ENCODE measurements around the gene RIC1. TPM values are rescaled to one million over a fixed set of nuclear protein-coding genes. Genes with fewer than 3 reads are reported as not detected.

Gene RIC1
- total RNA-seq, 2 donors from 2014 or later = 44.5 to 49.4 TPM

DNA sequence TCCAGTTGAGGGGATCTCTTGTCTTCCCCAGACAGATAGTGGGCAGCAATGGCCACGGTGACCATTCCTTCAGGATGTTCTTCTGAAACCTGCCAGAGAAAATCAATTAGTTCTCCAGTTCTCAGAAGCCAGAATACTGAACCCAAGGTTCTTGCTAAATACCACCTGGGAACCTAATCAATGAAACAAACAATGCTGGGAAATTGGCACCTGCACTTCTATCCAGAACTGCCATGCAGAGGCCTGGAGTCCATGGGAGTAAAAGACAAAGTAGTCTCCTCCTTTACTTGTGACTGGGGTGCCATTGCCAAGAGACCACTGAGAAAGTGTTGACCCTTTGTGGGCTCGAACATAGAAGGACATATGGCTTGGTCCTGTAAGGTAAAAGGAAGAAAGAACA is 158.3 kb downstream of the RIC1 start:
- Histone ChIP-seq H3K9me3 (peaks cover 5% of the 10 kb centered on the region), H3K36me3 (peaks cover 7% of the 10 kb centered on the region), H3K27me3 (replicated peaks; ENCODE audit: insufficient read depth) (no peaks in the 10 kb centered on the region), H3K4me1 (ENCODE audit: control insufficient read depth in 1 of 2, low read depth in 2 of 2) (no peaks in the 10 kb centered on the region), H3K27ac (no peak overlapping the region), H3K4me3 (no peak overlapping the region)
- ATAC-seq (ENCODE audit: insufficient number of reproducible peaks, low FRiP score, low read depth) (no peak), DNase-seq (ENCODE audit: low spot score) (no peak)
- TF ChIP-seq, protein P1, sequence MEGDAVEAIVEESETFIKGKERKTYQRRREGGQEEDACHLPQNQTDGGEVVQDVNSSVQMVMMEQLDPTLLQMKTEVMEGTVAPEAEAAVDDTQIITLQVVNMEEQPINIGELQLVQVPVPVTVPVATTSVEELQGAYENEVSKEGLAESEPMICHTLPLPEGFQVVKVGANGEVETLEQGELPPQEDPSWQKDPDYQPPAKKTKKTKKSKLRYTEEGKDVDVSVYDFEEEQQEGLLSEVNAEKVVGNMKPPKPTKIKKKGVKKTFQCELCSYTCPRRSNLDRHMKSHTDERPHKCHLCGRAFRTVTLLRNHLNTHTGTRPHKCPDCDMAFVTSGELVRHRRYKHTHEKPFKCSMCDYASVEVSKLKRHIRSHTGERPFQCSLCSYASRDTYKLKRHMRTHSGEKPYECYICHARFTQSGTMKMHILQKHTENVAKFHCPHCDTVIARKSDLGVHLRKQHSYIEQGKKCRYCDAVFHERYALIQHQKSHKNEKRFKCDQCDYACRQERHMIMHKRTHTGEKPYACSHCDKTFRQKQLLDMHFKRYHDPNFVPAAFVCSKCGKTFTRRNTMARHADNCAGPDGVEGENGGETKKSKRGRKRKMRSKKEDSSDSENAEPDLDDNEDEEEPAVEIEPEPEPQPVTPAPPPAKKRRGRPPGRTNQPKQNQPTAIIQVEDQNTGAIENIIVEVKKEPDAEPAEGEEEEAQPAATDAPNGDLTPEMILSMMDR (IDR thresholded peaks at IDR 0.05) = no peak

DNA sequence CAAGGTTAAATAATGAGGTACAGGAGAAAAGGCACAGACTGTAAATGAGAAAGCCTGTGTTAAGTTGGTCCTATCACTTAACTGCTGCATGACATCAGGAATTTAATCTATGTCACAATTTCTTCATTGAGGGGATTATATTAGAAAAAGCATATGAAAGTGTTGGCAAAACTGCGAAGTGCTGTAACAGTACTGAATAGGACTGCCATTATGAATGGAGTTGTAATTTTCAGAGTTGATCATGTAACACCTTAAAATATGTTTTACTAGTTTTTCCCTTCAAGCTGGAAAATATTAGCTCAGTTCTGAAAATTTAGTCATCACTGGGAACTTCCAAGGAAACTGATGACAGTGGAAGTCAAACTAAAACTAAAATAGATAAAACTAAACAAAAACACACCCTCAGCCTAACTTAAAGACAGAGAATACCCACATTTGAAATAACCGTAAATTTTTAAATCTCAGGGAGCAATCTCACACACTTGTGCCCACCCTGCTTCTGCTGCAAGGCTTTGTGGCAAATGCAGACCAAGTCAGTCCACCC is 158.9 kb downstream of the RIC1 start:
- no peak for DNase-seq (ENCODE audit: low spot score)
- peaks cover 8% of the 10 kb centered on the region for H3K36me3 ChIP-seq
- H3K27me3 ChIP-seq (replicated peaks; ENCODE audit: insufficient read depth) = no peaks in the 10 kb centered on the region
- no peaks in the 10 kb centered on the region for H3K9me3 ChIP-seq
- TF ChIP-seq, protein P1 (IDR thresholded peaks at IDR 0.05) = no peak
- no peak for ATAC-seq (ENCODE audit: insufficient number of reproducible peaks, low FRiP score, low read depth)
- H3K27ac ChIP-seq = no peak overlapping the region
- H3K4me1 ChIP-seq (ENCODE audit: control insufficient read depth in 1 of 2, low read depth in 2 of 2) = no peaks in the 10 kb centered on the region
- H3K4me3 ChIP-seq = no peak overlapping the region

DNA sequence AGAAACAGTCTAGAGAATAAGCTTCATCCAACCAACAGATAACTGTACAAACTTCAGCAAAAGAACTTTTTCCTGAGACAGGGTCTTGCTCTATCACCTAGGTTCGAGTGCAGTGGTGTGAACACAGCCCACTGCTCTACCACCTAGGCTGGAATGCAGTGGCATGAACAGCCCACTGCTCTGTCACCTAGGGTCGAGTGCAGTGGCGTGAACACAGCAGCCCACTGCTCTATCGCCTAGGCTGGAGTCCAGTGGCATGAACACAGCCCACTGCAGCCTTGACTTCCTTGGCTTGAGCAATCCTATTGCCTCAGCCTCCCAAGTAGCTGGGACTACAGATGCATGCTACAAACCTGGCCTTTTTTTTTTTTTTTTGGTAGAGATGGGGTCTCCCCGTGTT is 160.6 kb downstream of the RIC1 start:
- Histone ChIP-seq H3K36me3 (peaks cover 10% of the 10 kb centered on the region), H3K27ac (no peak overlapping the region), H3K4me3 (no peak overlapping the region), H3K27me3 (replicated peaks; ENCODE audit: insufficient read depth) (no peaks in the 10 kb centered on the region), H3K9me3 (no peaks in the 10 kb centered on the region), H3K4me1 (ENCODE audit: control insufficient read depth in 1 of 2, low read depth in 2 of 2) (no peaks in the 10 kb centered on the region)
- ATAC-seq (ENCODE audit: insufficient number of reproducible peaks, low FRiP score, low read depth) = no peak
- no peak for DNase-seq (ENCODE audit: low spot score)
- TF ChIP-seq, protein P1 (IDR thresholded peaks at IDR 0.05) = no peak

DNA sequence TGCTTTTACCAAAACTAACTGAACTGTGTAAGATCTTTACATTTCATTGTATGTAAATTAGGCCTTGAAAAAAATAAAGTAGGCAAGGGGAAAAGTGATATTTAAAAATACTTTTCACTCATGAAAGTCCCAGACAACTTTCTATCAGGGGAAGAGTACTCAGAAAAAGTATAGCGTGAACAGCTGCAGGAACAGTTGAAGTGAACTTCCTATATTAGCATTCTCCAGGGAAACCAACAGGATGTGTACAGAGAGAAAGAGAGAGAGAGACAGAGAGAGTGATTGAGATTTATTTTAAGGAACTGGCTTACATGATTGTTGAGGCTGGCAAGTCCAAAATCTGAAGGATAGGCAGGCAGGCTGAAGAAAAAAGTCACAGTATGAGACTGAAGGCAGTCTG is 162.0 kb downstream of the RIC1 start:
- TF ChIP-seq, protein P1 (IDR thresholded peaks at IDR 0.05) = no peak
- H3K4me1 ChIP-seq (ENCODE audit: control insufficient read depth in 1 of 2, low read depth in 2 of 2) = no peaks in the 10 kb centered on the region
- no peak overlapping the region for H3K4me3 ChIP-seq
- ATAC-seq (ENCODE audit: insufficient number of reproducible peaks, low FRiP score, low read depth) (no peak), DNase-seq (ENCODE audit: low spot score) (no peak)
- no peaks in the 10 kb centered on the region for H3K27me3 ChIP-seq (replicated peaks; ENCODE audit: insufficient read depth)
- no peaks in the 10 kb centered on the region for H3K9me3 ChIP-seq
- peaks cover 10% of the 10 kb centered on the region for H3K36me3 ChIP-seq
- no peak overlapping the region for H3K27ac ChIP-seq

DNA sequence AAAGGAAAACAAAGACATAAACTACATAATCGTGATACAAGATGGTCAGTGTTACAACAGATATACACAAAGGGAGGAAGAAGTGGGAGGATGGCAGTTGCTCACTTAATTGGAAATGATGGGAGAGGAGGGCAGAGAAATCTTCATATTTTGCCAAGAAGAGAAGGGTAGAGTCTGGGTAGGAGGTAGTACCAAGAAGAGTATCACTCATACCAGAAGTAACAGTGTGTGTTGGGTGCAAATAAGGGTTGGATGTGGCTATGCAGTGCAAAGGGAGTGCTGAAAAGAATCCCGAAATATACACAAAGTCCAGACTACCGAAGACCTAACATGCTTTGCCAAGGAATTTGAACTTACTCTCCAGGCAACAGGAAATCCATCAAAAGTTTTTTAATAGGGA is 163.0 kb downstream of the RIC1 start:
- TF ChIP-seq, protein P1 (IDR thresholded peaks at IDR 0.05) = no peak
- H3K9me3 ChIP-seq = no peaks in the 10 kb centered on the region
- H3K27ac ChIP-seq = no peak overlapping the region
- H3K4me1 ChIP-seq (ENCODE audit: control insufficient read depth in 1 of 2, low read depth in 2 of 2) = no peaks in the 10 kb centered on the region
- no peak overlapping the region for H3K4me3 ChIP-seq
- ATAC-seq (ENCODE audit: insufficient number of reproducible peaks, low FRiP score, low read depth) (no peak), DNase-seq (ENCODE audit: low spot score) (no peak)
- H3K27me3 ChIP-seq (replicated peaks; ENCODE audit: insufficient read depth) = no peaks in the 10 kb centered on the region
- H3K36me3 ChIP-seq = peaks cover 3% of the 10 kb centered on the region

Measured in thoracic aorta (tissue), 2 donors.